WI38 (cell line): ENCODE data around the gene LYVE1.
"Not testable (repeated sequence)": the region's sequence is repeated elsewhere in the genome, so short reads cannot be mapped to it uniquely, and the experiment has no call there.

Experiments
- H3K4me3 ChIP-seq: 2 replicates; pipeline ENCODE4 v1.5.1; 2011; ENCODE audit warnings: low read depth, mild to moderate bottlenecking, control low read depth, low read length
- TF ChIP-seq, protein P1 (sequence below): IDR thresholded peaks from 2 replicates; pipeline ENCODE4 v1.5.1; 2012; ENCODE audit warnings: low read depth, mild to moderate bottlenecking, control low read depth, low read length

Gene LYVE1

DNA sequence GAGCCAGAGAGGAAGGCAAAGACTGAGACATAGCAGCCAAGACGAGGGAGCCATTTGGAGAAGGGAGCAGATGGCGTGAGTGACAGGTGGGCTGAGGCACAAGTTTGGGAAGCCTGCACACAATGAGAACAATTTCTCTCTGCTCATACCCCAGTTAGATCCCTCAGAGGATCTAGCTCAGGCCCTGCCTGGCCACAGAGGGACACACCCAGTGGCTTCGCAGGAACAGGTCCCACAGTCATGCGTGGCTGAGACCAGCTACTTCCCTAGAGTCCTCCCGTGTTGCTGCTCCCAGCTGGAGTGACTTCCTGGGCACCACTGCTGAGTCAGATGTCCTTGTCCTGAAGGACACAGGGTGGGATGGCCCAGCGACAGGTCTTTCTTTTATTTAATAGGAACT lies 33.4 kb upstream of the LYVE1 start:
- TF ChIP-seq, protein P1, sequence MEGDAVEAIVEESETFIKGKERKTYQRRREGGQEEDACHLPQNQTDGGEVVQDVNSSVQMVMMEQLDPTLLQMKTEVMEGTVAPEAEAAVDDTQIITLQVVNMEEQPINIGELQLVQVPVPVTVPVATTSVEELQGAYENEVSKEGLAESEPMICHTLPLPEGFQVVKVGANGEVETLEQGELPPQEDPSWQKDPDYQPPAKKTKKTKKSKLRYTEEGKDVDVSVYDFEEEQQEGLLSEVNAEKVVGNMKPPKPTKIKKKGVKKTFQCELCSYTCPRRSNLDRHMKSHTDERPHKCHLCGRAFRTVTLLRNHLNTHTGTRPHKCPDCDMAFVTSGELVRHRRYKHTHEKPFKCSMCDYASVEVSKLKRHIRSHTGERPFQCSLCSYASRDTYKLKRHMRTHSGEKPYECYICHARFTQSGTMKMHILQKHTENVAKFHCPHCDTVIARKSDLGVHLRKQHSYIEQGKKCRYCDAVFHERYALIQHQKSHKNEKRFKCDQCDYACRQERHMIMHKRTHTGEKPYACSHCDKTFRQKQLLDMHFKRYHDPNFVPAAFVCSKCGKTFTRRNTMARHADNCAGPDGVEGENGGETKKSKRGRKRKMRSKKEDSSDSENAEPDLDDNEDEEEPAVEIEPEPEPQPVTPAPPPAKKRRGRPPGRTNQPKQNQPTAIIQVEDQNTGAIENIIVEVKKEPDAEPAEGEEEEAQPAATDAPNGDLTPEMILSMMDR, result no peak

DNA sequence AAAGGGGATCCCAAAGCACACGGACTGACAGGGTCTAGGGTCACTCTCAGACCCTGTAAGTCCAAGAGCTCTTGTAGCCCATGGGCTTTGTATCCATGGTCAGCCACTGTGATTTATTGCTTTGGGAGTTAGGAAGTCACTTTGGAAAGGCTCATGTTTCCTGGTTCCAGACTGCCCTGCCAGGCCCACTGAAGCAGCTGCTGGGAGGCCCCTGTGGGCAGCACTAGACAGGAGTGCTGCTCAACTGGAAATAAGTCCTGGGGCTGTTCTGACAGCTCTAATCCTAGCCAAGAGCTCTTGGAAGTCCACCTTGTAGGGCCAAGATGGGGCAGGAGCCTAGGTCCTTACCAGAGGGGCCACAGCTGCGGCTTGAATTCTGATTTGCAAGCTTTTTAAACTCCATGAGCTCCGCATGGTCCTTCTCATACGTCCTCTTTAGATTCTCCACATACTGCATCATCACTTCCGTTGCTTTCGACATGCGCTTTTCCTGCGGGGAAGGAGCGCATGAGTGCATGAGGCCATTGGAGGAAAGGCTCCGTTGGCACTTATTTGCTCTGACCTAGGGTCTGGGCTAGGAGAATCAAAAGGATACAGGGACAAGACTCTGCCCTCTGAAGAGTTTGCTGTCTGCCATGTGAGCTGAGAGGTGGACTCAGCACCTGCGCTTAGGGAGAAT lies 32.2 kb upstream of the LYVE1 start:
- TF ChIP-seq, protein P1, result no peak
- no peak overlapping the region for H3K4me3 ChIP-seq

More for the DNA sequence above, 33.4 kb upstream of the LYVE1 start:
- no peak overlapping the region for H3K4me3 ChIP-seq

DNA sequence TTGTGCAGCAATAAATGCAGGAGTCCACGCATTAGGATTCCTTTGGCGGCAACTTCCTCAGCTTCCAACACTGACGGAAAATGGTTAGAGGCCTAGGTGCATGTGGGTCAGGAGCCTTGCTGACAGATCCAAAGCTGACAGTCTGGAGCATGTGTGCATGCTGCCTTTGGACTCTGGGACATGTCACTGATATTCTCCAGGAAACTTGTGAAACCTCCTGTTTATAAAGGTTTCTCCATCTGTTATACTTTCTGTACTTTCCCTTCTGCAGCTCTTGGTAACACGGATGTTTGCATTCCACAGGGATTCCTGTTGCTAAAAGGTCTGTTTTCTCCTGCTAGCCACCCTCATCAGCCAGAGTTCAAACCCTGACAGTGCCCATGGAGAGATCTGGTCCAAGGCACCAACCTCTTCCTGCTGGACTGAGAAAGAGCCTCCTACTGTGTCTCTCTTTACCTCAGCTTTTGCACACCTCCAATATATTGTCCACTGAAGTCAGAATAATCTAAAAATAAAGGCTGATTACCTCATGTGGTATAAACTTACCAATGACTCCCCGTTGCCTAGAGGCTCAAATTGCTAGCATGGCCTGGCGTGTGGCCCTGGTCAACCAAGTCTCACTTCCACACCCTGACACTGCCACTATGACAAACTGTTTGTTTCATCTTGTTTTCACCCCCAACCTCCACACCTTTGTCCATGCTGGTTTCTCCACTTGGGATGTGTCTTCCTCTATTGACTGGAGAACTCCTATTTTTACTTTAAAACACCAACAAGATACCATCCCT lies 31.1 kb upstream of the LYVE1 start:
- no peak overlapping the region for H3K4me3 ChIP-seq
- TF ChIP-seq, protein P1, result no peak

- TF ChIP-seq, protein P1, result no peak
- H3K4me3 ChIP-seq, result no peak overlapping the region
These were observed 30.4 kb upstream of the LYVE1 start for GRCh38 chr11:10598816-10599215.

DNA sequence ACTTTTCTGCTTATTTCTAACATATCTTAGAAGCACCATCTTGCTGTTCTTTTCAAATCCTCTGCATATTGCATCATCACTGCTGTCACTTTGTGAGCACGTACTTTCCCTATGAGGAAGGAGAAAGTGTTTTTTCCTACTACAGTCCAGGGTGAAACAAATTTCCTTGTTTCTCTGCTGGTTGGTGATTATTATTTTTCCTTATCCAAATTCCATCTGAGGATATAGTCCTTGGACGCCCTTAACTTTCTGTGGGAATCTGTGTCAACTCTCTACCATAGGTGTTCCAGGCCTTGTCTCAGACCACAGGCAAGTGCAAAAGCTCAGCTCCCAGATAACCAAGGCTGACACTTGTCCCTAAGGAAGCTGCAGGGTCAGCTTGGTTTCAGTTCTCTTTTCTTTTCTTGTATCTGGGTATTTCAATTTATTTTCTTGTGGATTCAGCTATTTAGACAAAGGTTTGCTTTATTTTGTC lies 29.4 kb upstream of the LYVE1 start:
- TF ChIP-seq, protein P1, result no peak

GRCh38 chr11:10595840-10596239 lies 27.4 kb upstream of the LYVE1 start:
- H3K4me3 ChIP-seq, result not testable (repeated sequence)

More for the DNA sequence above, 29.4 kb upstream of the LYVE1 start:
- H3K4me3 ChIP-seq, result no peak overlapping the region

DNA sequence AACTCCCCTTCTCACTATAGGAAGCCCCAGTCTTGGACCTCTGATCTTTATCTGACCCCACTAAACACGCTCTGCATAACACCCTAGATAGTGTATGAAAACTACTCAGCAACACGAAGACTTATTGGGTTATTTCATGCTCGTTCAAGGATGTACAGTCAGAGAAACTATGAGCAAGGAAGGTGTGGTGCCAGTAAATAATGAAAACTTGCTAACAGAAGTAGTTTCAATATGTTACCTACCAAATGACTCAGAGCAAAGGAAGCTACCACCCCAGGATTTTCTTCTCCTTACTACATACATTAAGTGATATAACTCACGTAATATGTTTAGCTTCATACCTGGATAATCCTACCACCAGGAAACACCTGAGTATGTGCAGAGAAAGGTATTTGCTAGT lies 25.9 kb upstream of the LYVE1 start:
- H3K4me3 ChIP-seq, result no peak overlapping the region
- TF ChIP-seq, protein P1, result no peak
